WTC11 (cell line): Measurements from ENCODE around the gene TTC7B. TPM values are rescaled to one million over a fixed set of nuclear protein-coding genes. Genes with fewer than 3 reads are reported as not detected.

Source experiments
- ATAC-seq: fragments of 200-7000 bp; cut with Tn5 transposase; 2 replicates; pipeline ENCODE4 v1.10.0; 2021; ENCODE audit warnings: mild to moderate bottlenecking, moderate library complexity
- CTCF ChIA-PET: fragments of 300-600 bp; sonication (Branson Sonifier 250); formaldehyde crosslinking; loops from one replicate; lab custom pipeline; 2021; ENCODE audit warnings: antibody characterized with exemption; lab: Charles Lee
- POLR2A ChIA-PET: fragments of 350-600 bp; sonication (Branson Sonifier 250); formaldehyde crosslinking; loops from one replicate; lab custom pipeline; 2021; ENCODE audit warnings: antibody characterized with exemption; lab: Charles Lee
- DNase-seq: peaks from one replicate; pipeline ENCODE4 v3.0.0; 2021; ENCODE audit warnings: low spot score
- H3K27ac Mint-ChIP-seq: 2 replicates; pipeline ENCODE4 v1.8.0; 2021; ENCODE audit warnings: mixed read lengths
- H3K27me3 Mint-ChIP-seq: 2 replicates; pipeline ENCODE4 v1.8.0; 2021; ENCODE audit warnings: low read depth, mild to moderate bottlenecking, moderate library complexity, mixed read lengths
- H3K36me3 Mint-ChIP-seq: 2 replicates; pipeline ENCODE4 v1.8.0; 2021; ENCODE audit warnings: mixed read lengths
- H3K4me1 Mint-ChIP-seq: 2 replicates; pipeline ENCODE4 v1.8.0; 2022; ENCODE audit warnings: mixed read lengths
- H3K4me3 Mint-ChIP-seq: 2 replicates; pipeline ENCODE4 v1.8.0; 2021; ENCODE audit warnings: mild to moderate bottlenecking, moderate library complexity, mixed read lengths
- H3K9me3 Mint-ChIP-seq: 2 replicates; pipeline ENCODE4 v1.8.0; 2021; ENCODE audit warnings: mixed read lengths
- AFF4 ChIP-seq: sonication (generic); formaldehyde crosslinking; IDR thresholded peaks from 2 replicates; pipeline ENCODE4 v1.8.1; 2023; ENCODE audit warnings: mild to moderate bottlenecking, missing genetic modification reagents, borderline replicate concordance
- ATF6 ChIP-seq: sonication (generic); formaldehyde crosslinking; IDR thresholded peaks from 2 replicates; pipeline ENCODE4 v1.8.1; 2023; ENCODE audit warnings: mild to moderate bottlenecking, missing genetic modification reagents
- E2F1 ChIP-seq: sonication (generic); formaldehyde crosslinking; IDR thresholded peaks from 2 replicates; pipeline ENCODE4 v1.8.0; 2022; ENCODE audit warnings: mild to moderate bottlenecking, missing genetic modification reagents
- GABPB1 ChIP-seq: sonication (generic); formaldehyde crosslinking; IDR thresholded peaks from 2 replicates; pipeline ENCODE4 v1.8.1; 2023; ENCODE audit warnings: mild to moderate bottlenecking, missing genetic modification reagents
- HMGA2 ChIP-seq: fragments of 250-450 bp; sonication (Bioruptor Pico); IDR thresholded peaks from 2 replicates; pipeline ENCODE4 v1.4.0; 2021; ENCODE audit warnings: mild to moderate bottlenecking, moderate library complexity
- MAX ChIP-seq: sonication (generic); formaldehyde crosslinking; IDR thresholded peaks from 2 replicates; pipeline ENCODE4 v1.8.0; 2022; ENCODE audit warnings: mild to moderate bottlenecking, missing genetic modification reagents
- NFE2L1 ChIP-seq: sonication (generic); formaldehyde crosslinking; IDR thresholded peaks from 2 replicates; pipeline ENCODE4 v1.8.1; 2023; ENCODE audit warnings: missing genetic modification reagents
- NR1H2 ChIP-seq: sonication (generic); formaldehyde crosslinking; IDR thresholded peaks from 2 replicates; pipeline ENCODE4 v1.9.0; 2021; ENCODE audit warnings: mild to moderate bottlenecking, moderate library complexity, missing genetic modification reagents
- PREB ChIP-seq: sonication (generic); formaldehyde crosslinking; IDR thresholded peaks from 2 replicates; pipeline ENCODE4 v1.8.1; 2022; ENCODE audit warnings: mild to moderate bottlenecking, missing genetic modification reagents, moderate library complexity, borderline replicate concordance
- SMAD4 ChIP-seq: sonication (generic); formaldehyde crosslinking; IDR thresholded peaks from 2 replicates; pipeline ENCODE4 v1.8.0; 2022; ENCODE audit warnings: mild to moderate bottlenecking, missing genetic modification reagents
- TEAD4 ChIP-seq: sonication (generic); formaldehyde crosslinking; IDR thresholded peaks from 2 replicates; pipeline ENCODE4 v1.8.0; 2022; ENCODE audit warnings: mild to moderate bottlenecking, missing genetic modification reagents
- ZBTB21 ChIP-seq: sonication (generic); formaldehyde crosslinking; IDR thresholded peaks from 2 replicates; pipeline ENCODE4 v1.8.1; 2023; ENCODE audit warnings: mild to moderate bottlenecking, missing genetic modification reagents, borderline replicate concordance
- ZMAT4 ChIP-seq: fragments of 250-450 bp; sonication (Bioruptor Pico); IDR thresholded peaks from 2 replicates; pipeline ENCODE4 v1.9.0; 2021; ENCODE audit warnings: mild to moderate bottlenecking
- ZNF281 ChIP-seq: sonication (generic); formaldehyde crosslinking; IDR thresholded peaks from 2 replicates; pipeline ENCODE4 v1.8.0; 2023; ENCODE audit warnings: mild to moderate bottlenecking, missing genetic modification reagents
- ZNF425 ChIP-seq: fragments of 250-450 bp; sonication (Bioruptor Pico); conservative IDR thresholded peaks from 2 replicates; pipeline ENCODE4 v1.9.0; 2021; ENCODE audit warnings: mild to moderate bottlenecking
- ZNF532 ChIP-seq: fragments of 250-450 bp; sonication (Bioruptor Pico); IDR thresholded peaks from 2 replicates; pipeline ENCODE4 v1.9.0; 2021; ENCODE audit warnings: mild to moderate bottlenecking, borderline replicate concordance
- total RNA-seq: library from RNA; stranded (reverse); gene quantifications from 3 replicates; pipeline ENCODE4 v1.2.3, GENCODE V29; 2021

TTC7B gene
- total RNA-seq, 1 experiment from 2014 or later: 27.6 TPM

GRCh38 chr14:90675399-90675798, 140.8 kb downstream of the TTC7B start:
- H3K36me3 Mint-ChIP-seq: no peaks in the 10 kb centered on the region
- no peak overlapping the region for H3K27ac Mint-ChIP-seq
- H3K4me1 Mint-ChIP-seq: peaks cover 7% of the 10 kb centered on the region; the same call in 1 of the 2 replicates
- no peaks in the 10 kb centered on the region for H3K9me3 Mint-ChIP-seq
- ATAC-seq (no peak), DNase-seq (no peak)
- H3K4me3 Mint-ChIP-seq: no peak overlapping the region
- ChIA-PET CTCF (no interaction called here), POLR2A (no interaction called here)
- H3K27me3 Mint-ChIP-seq: no peaks in the 10 kb centered on the region
- TF ChIP-seq ZMAT4 (CRISPR knock-in tag): no peak
- no peak for TF ChIP-seq ZNF281 (CRISPR knock-in tag)
- no peak for TF ChIP-seq ZNF425 (CRISPR knock-in tag)
- TF ChIP-seq SMAD4 (CRISPR knock-in tag): no peak
- no peak for TF ChIP-seq ZNF532

GRCh38 chr14:90674716-90675115, 141.5 kb downstream of the TTC7B start:
- Mint-ChIP-seq H3K27ac (no peak overlapping the region), H3K4me1 (peaks cover 5% of the 10 kb centered on the region; the same call in 1 of the 2 replicates), H3K9me3 (peaks cover 5% of the 10 kb centered on the region), H3K36me3 (peaks cover 5% of the 10 kb centered on the region), H3K27me3 (no peaks in the 10 kb centered on the region), H3K4me3 (no peak overlapping the region)
- ATAC-seq (no peak), DNase-seq (no peak)
- CTCF ChIA-PET: interaction anchor here (0.6 kb wide), 1 partner anchor 66 kb away, joined by 5 read pairs; no protein-coding TSS in a partner anchor
- POLR2A ChIA-PET: no interaction called here
- TF ChIP-seq GABPB1 (CRISPR knock-in tag): no peak
- TF ChIP-seq ZBTB21: no peak
- TF ChIP-seq PREB (CRISPR knock-in tag): no peak
- no peak for TF ChIP-seq ATF6 (CRISPR knock-in tag)
- TF ChIP-seq TEAD4 (CRISPR knock-in tag): no peak
- TF ChIP-seq HMGA2 (CRISPR knock-in tag): no peak
- TF ChIP-seq AFF4 (CRISPR knock-in tag): no peak
- no peak for TF ChIP-seq NR1H2 (CRISPR knock-in tag)
- no peak for TF ChIP-seq E2F1 (CRISPR knock-in tag)
- TF ChIP-seq NFE2L1 (CRISPR knock-in tag): no peak
- TF ChIP-seq MAX (CRISPR knock-in tag): no peak
